MV-4-11 (cell line): Measurements from ENCODE around the gene NLGN1.
"Not testable (repeated sequence)": the region's sequence is repeated elsewhere in the genome, so short reads cannot be mapped to it uniquely, and the experiment has no call there.

ENCODE experiments used
- DNase-seq: peaks from one replicate; lab custom pipeline; 2025; lab: John Stamatoyannopoulos, UW

The NLGN1 gene

GRCh38 chr3:173429527-173429926 is 32.0 kb downstream of the NLGN1 start:
- no peak for DNase-seq

- no peak for DNase-seq
These were observed 33.0 kb downstream of the NLGN1 start for GRCh38 chr3:173430576-173430975.

GRCh38 chr3:173439004-173439403 is 41.5 kb downstream of the NLGN1 start:
- DNase-seq: no peak

- no peak for DNase-seq
These were observed 43.0 kb downstream of the NLGN1 start for GRCh38 chr3:173440514-173440913.

DNA sequence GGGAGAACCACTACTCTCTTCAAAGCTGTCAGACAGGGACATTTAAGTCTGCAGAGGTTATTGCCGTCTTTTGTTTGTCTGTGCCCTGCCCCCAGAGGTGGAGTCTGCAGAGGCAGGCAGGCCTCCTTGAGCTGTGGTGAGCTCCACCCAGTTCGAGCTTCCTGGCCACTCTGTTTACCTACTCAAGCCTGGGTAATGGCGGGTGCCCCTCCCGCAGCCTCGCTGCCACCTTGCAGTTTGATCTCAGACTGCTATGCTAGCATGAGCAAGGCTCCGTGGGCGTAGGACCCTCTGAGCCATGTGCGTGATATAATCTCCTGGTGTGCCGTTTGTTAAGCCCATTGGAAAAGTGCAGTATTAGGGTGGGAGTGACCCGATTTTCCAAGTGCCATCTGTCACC is 54.0 kb downstream of the NLGN1 start:
- DNase-seq: not testable (repeated sequence)

DNA sequence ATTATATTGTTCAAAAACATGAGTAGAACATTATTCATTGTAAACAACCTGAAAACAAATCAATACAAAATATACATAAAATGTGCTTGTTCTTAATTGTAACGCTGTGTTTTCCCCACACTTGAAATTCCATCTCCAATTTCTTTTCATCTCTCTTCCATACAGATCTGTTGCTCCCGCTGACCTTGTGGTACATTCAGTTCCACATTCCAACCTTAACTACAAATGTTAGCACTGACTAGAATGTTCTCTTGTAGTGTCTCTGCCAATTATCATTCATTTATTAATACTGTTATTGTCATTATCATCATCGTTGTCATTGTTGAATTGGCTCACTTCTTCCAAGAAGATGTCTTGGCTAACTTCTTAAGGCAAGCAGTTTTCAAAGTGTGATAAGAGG is 65.7 kb downstream of the NLGN1 start:
- no peak for DNase-seq

GRCh38 chr3:173465112-173465511 is 67.6 kb downstream of the NLGN1 start:
- DNase-seq: no peak

DNA sequence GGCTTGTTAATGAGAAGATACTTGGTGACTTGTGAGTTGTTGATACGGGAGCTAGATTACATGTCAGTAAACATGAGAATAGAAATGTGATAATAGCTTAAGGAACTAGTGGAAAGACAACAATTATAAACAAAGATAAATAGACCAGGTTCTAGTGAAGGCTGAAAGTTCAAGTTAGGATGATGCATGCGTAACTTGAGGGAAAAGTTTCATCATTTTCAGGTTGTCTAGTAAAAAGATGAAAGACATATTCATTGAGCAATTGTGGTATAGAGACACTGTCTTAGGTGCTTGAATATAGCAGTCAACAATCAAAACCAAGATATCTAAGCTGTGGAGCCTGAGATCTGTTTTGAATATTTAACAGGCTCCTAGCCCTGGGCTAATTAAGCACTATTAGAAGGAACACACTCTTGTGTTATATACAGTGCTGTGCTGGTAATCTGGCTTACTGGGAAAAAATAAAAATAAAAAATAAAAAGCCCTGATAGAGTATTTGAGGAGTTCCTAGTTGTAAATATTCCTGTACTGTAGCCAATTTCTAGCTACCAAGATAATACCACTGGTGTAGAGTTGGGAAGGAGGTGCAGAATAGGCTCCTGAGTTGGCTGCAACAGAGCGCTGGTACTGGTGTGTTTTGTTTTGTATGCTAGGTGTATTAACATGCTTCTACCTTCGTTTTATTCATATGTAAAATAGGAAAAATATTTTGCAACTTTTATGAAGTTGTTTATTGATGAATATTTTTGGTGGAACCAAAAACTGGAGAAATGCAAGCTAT is 68.5 kb downstream of the NLGN1 start:
- no peak for DNase-seq

GRCh38 chr3:173467501-173467900 is 70.0 kb downstream of the NLGN1 start:
- no peak for DNase-seq

DNA sequence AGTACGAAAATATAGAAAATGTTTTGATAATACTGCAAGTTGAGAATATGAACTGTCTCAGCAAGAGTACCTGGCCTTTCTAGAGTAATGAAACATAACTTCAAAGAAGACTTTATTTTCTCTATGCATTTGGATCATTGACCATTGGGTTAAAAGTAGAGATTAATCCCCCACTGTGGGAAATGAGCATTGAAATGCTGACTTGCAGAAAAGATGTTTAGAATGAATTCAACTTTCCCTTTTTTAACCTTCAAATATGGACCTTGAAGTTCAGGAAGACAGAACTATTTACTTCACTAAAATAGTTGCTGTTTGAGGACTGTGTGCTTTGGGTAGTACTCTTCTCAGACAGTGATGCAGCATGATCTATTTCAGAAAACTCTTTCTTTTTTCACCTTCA is 75.7 kb downstream of the NLGN1 start:
- no peak for DNase-seq

GRCh38 chr3:173479301-173479700 is 81.8 kb downstream of the NLGN1 start:
- DNase-seq: no peak

DNA sequence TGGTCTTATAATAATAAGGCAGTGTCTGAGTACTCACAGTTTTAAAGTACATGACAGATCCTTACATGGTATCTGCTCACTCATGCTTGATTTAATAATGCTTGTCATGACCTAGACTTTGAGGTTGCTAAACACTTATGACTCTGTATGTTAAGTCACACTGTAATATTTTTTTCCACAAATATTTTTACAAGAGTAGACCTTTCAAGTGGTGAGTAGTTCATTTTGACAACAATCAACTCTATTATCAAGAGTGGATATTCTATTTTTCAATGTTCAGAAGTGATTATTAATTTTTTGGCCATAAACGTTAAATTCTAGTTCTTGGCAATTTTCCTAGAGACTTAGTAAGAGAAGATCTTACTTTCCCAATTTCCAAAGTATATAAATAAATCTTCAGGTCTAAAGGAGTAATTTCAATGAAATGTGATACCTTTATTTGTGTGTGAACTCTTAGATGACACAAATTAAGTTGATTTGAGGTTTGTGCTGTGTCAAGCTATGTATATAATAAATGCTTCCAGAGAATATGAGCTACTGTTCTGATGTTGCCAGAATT is 104.5 kb downstream of the NLGN1 start:
- no peak for DNase-seq

DNA sequence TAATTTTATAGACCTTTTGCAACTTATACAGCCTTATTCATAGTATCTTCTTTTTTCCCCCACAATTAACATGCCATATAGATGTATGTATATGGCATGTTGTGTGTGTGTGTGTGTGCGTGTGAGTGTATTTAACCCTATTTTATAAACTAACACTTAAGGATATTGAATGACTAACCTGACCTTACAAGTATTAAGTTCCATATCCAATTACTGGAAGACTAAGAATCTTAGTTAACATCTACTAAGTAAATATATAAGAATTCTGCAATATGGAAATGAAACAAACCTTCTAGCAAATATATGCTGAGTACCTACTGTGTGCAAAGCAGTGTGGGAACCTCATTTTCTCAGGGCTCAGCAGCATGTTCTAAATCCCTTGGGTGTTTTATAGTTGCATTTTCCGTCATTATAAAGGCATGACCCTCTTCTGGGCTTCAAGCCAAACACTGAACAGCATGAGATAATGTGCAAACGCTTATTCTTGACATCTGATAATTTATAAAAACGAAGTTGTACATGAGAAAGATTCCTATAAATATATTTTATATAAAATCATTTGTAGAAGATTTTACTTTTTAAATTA is 105.5 kb downstream of the NLGN1 start:
- no peak for DNase-seq

DNA sequence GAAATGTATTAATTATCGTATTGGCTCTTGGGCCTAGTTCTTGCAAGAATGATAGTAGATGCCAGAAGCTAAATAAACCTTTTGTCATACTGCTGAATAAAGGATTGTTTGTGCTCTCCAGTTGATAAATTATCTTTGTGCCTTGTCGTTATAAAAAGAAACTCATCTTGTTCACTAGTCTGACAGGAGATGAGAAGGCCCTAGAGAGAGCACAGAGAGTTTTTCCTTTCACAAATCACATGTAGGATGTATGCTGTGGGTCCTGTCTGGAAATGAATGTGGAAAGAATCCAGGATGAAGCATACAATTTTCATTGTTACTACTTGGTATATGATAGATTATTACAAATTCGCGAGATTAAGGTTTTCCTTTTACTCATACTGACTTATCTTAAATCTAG is 113.0 kb downstream of the NLGN1 start:
- no peak for DNase-seq

- no peak for DNase-seq
These were observed 115.6 kb downstream of the NLGN1 start for GRCh38 chr3:173513123-173513522.

DNA sequence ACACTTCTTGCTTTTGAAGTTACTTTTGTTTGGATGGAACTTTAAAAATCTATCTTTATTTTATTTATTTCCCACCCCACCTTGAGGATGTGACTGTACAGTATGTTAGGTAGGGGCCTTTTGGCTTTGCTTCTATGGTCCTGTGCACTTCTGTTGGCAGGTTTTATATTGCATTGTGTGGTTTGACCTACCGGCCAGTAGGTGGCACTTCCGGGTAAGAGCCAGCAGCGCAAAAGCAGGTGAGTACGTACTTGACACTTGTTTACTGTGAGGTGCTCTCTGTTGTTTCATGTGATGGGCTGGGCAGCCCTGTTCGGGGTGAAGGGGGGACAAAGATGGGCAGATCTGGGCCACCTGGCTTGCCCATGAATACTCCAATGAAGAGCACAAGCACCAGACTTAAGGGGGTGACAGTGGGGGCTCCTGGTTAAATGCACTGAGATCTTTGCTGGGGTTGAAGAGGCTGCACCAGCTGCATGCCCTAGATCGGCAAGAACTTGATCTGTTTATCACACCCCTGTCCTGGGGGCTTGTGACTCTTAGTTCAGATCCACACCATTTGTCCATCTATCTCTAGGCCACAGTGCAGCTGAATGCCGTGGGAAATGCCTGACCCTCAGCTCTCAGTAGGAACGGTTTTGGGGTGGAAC is 131.6 kb downstream of the NLGN1 start:
- no peak for DNase-seq

DNA sequence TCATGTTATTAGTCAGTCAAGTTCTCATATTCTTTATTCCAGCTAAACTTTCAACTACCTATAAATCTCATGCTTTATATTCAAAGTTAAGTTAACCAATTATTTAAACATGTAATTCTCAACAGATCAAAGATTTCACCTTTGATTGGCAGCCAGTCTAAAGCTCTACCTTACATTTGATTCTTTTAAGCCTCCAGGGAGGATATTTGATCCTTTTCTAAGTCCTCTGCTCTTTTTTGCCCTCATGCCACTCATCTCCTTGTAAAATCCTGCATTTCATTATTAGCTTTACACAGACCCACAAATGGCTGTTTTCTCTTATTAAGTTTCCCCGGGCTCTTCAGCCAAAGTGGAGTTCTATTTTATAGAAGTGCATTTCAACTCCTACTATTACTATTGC is 134.1 kb downstream of the NLGN1 start:
- DNase-seq: no peak

DNA sequence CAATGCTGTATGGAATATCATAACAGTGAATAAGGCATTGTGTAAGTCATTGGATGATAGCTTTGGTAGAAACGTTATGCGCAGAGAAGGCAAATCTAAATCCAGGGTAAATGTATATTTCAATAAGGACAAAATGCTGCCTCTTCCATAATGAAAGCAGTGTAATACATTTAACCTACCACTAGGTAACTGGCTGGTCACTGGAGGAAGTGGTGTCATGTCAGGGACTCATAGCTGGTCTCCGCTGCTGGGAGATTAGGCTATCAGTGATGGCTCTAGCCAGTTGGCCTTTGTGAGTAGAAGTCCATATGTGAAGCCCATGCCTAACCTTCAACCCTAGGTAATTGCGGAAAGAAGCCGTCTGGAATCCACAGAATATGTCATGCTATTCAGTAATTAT is 140.9 kb downstream of the NLGN1 start:
- DNase-seq: no peak

DNA sequence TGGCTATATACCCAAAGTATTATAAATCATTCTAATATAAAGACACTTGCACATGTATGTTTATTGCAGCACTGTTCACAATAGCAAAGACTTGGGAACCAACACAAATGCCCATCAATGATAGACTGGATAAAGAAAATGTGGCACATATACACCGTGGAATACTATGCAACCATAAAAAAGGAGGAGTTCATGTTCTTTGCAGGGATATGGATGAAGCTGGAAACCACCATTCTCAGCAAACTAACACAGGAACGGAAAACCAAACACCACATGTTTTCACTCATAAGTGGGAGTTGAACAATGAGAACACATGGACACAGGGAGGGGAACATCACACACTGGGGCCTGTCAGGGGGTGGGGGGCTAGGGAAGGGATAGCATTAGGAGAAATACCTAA is 148.0 kb downstream of the NLGN1 start:
- DNase-seq: not testable (repeated sequence)

- DNase-seq: no peak
These were observed 149.5 kb downstream of the NLGN1 start for GRCh38 chr3:173547070-173547469.

GRCh38 chr3:173548261-173548660 is 150.7 kb downstream of the NLGN1 start:
- no peak for DNase-seq

DNA sequence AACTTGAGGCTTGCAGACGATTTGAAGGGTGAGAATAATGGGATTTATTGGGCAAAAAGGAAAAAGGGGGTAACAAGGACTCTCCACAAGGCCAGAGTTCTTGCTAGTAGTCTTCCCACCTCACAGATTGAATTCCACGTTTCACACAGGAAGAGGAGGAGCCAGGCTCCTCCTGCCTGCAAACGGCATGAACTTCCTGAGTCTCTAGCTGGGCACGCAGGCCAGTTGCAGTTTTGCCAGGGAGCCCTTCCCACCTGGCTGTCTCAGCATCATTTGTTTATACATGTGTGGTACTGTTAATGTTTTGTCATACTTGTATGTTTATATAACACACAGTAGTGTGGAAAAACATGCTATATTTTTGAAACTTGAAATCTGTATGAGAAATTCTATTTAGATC is 155.0 kb downstream of the NLGN1 start:
- DNase-seq: no peak

- no peak for DNase-seq
These were observed 156.2 kb downstream of the NLGN1 start for GRCh38 chr3:173553635-173554280.
